Activated CD4-positive, CD25-positive, alpha-beta regulatory T cell treated with anti-CD3 and anti-CD28 coated beads, Interleukin-2, amount 50 U/mL, for 24 hours (primary cell): ENCODE results near the gene AKAP13.
A peak's percentile ranks its signal among the peaks of the same experiment; 100 is the strongest.
"Not testable (repeated sequence)": the region's sequence is repeated elsewhere in the genome, so short reads cannot be mapped to it uniquely, and the experiment has no call there.

ENCODE experiments used
- ATAC-seq, 2 donors: fragments of 150-1000 bp; cut with Tn5 transposase; one replicate each; pipeline ENCODE4 v1.10.0; 2021; ENCODE audit warnings: mild to moderate bottlenecking in 1 of 2, moderate library complexity in 1 of 2

Gene AKAP13, protein sequence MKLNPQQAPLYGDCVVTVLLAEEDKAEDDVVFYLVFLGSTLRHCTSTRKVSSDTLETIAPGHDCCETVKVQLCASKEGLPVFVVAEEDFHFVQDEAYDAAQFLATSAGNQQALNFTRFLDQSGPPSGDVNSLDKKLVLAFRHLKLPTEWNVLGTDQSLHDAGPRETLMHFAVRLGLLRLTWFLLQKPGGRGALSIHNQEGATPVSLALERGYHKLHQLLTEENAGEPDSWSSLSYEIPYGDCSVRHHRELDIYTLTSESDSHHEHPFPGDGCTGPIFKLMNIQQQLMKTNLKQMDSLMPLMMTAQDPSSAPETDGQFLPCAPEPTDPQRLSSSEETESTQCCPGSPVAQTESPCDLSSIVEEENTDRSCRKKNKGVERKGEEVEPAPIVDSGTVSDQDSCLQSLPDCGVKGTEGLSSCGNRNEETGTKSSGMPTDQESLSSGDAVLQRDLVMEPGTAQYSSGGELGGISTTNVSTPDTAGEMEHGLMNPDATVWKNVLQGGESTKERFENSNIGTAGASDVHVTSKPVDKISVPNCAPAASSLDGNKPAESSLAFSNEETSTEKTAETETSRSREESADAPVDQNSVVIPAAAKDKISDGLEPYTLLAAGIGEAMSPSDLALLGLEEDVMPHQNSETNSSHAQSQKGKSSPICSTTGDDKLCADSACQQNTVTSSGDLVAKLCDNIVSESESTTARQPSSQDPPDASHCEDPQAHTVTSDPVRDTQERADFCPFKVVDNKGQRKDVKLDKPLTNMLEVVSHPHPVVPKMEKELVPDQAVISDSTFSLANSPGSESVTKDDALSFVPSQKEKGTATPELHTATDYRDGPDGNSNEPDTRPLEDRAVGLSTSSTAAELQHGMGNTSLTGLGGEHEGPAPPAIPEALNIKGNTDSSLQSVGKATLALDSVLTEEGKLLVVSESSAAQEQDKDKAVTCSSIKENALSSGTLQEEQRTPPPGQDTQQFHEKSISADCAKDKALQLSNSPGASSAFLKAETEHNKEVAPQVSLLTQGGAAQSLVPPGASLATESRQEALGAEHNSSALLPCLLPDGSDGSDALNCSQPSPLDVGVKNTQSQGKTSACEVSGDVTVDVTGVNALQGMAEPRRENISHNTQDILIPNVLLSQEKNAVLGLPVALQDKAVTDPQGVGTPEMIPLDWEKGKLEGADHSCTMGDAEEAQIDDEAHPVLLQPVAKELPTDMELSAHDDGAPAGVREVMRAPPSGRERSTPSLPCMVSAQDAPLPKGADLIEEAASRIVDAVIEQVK (N-terminal part only)

GRCh38 chr15:85380217-85380811 is at the start of gene AKAP13:
TSS of gene AKAP13 (plus strand) at chr15:85380603. CDS start at chr15:85485721, 105,118 bp downstream.
- peak; percentile 89 to 90 for ATAC-seq

DNA sequence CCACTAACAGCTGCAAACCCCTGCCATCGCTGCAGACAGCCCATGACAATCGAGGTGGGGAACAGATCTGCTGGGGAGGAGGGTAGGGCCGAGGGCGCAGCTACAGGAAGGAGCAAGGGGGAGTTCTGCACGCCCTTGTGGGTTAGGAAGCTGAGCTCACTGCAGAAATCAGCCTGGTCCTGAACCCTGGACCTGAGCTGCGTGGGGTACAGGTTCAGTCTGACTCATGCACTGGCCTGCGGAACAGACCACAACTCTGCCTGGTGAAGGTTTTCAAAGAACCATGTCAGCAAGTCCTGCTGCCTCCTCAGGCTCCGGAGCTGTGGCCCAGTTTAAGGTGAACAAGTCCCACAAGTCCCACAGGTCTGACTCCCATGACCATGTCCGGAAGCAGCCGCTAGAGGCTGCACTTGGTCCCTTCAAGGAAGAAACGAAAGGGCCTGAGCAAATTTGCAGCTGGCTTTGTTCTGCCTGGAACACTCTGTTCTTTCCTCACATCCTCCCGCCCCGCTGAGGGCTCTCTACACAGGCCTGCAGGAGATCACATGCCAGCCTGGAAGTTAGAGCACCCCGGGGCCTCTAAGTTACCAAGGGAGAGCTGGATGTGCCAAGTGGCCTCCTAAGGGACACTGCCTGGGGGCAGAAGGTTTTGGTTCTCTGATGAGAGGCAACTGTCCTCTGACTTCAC is 49.4 kb upstream of the AKAP13 start:
- ATAC-seq, result peak; percentile 79 to 84

DNA sequence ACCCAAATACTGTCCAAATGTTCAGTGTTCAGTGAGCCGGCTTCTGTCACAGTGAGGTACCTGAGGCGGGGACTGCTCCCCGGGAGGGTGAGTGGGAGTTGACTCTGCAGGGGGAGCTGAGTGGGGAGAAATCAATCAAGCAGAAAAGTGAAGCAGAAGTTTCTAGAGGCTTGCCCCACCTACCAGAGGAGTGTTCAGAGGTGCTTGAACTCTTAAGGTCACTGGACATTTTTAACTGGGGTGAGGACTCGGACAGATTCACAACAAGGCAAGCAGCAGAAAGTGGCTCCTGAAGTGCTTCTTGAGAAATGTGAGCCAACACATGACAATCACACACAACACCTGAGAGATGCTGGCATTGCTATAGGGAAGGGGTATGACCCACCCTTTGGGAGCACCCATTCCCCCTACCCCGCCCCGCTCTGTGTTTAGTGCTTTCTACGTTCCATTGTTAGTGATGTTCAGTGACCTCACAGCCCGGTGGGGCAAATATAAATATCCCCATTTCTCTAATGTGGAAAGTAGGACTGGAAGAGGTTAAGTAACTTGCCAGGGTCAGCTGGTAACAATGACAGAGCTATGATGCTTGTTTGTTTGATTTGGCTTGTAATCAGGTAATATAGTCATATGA is 48.6 kb upstream of the AKAP13 start:
- no peak for ATAC-seq

- no peak for ATAC-seq
These were observed 47.1 kb upstream of the AKAP13 start for GRCh38 chr15:85333132-85333831.

- ATAC-seq, result no peak
These were observed 46.2 kb upstream of the AKAP13 start for GRCh38 chr15:85334241-85334640.

GRCh38 chr15:85335193-85335942 is 45.0 kb upstream of the AKAP13 start:
- ATAC-seq, result no peak

- no peak for ATAC-seq
These were observed 43.5 kb upstream of the AKAP13 start for GRCh38 chr15:85336880-85337279.

DNA sequence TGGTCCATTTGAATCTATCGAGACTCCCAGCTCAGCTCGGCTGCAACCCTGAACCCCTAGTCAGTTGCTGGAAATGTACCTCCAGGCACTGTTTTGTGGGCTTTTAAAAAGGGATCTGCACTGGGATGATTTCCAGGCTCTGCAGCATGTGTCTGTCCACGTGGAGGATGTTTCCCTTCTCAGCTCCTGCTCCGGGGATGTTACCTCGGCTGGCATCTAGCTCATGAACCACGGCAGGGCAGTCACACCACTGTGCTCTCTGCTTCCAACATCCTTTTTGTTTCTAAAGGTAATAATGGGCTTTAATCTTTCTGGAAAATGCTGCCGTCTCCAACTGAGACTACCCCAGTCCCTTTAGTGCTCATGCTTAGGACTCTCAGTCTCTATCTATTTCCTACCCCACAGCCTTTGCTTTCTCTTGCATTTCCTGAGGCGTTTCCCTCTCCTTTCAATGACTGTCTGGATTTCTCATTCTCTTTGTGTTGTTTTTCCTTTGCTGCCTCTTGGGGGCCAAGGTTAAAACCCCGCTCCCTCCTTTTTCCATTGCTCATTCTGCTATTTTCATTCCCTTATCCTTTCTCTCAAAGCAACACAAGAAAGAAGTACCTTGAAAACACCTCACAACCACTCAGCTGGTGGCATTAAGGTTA is 42.9 kb upstream of the AKAP13 start:
- ATAC-seq, result no peak

DNA sequence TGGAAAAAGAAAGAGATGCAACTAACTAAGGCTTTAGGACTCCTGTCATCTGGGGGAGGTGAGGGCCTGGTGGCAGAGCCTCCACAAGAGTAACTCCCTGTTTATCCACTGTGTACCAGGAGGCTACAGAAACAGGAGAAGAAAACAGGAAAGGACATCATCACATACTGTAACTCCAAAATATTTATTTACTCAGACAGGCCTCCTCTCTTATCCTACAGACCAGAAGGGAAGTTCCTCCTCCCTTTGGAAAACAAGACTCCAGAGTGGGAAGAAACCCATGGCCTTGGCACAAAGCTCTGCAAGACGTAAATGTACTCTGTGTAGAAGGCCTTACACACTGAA is 40.1 kb upstream of the AKAP13 start:
- ATAC-seq, result no peak

GRCh38 chr15:85340852-85341251 is 39.6 kb upstream of the AKAP13 start:
- no peak for ATAC-seq

DNA sequence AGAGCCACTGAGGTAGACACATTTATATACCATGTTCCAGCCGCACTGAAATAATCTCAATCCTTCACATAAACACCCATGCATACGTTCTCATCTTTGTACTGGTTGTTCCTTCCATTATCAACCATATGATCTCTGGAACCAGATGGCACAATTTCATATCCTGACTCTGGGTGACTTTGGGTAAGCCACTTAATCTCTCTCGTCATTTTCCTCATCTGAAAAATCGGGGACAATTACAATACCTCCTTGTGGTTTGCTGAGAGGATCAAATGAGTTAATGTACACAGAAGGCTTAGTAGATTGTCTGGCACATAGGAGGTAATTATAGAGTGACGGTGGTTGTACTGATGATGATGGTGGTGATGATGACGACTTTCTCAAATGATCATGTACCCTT is 38.2 kb upstream of the AKAP13 start:
- not testable (repeated sequence) for ATAC-seq

DNA sequence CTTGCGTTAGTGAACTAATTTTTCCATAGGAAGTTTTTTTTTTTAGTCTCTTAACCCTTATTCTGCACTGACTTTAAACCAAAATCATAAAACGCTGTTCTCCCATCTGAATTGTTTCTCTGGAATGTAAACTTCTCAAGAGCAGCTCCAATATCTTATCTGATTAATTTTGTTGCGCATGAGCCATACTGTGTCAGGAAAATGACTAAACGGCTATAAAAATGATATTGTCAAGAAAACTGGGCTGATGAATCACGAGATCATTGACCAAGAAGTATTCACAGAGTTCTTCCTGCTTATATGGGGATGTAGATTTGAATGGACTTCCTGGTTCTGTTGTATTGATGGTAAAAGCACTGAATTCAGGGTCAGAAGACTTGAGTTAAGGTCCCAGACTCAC is 37.0 kb upstream of the AKAP13 start:
- not testable (repeated sequence) for ATAC-seq

GRCh38 chr15:85344241-85344640 is 36.2 kb upstream of the AKAP13 start:
- ATAC-seq, result not testable (repeated sequence)

DNA sequence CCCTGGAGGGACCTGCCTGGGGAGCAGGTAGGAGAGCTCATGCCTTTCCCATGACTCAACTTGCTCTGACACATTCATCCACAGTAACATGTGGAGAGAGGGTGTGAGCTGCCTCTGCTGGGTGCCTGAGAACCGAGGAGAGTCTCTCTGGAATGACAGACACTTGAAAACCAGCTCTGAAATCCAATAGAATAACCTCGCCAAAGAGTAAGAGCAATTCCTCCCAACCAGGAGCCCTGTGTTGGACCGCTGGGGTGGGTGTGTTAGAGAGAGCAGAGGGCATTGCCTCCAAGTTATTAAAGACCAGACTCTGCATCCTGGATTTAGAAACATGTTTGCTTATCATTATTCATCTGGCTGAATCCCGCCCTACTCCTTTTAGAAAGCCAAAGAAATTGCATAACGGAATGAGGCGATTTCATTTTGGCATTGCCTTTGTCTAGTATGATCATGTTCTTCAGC is 35.7 kb upstream of the AKAP13 start:
- not testable (repeated sequence) for ATAC-seq

DNA sequence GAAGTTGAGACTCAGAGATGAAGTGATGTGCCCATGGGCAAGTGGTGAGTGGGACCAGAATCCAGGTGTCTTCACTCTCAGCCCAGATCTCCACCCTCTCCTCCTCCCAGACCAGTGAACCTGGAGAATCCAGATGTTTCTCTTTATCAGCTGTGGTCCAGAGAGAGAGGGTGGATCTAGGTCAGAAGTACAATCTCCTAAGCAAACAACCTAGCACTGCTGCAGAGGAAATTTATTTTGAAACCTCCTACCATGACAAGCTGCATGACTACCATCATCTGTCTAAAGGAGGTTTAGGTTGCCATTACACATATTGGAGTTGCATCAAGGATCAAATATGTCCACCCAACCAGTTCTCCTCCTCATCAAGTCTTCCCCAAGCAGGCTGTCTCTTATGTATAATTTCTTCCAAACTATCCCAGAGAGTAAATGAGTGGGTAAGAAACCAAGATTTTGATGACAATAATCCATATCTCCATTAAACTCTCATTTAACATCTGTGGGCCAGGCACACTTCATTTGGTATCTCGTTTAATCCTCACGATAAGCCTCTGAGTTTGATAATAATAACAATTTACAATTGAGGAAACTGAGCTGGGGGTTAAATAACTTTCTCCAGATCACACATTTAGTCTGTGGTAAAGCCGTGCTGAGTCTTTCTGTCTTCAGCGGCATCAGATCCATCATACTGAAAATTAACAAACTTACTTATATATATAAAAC is 35.0 kb upstream of the AKAP13 start:
- not testable (repeated sequence) for ATAC-seq

DNA sequence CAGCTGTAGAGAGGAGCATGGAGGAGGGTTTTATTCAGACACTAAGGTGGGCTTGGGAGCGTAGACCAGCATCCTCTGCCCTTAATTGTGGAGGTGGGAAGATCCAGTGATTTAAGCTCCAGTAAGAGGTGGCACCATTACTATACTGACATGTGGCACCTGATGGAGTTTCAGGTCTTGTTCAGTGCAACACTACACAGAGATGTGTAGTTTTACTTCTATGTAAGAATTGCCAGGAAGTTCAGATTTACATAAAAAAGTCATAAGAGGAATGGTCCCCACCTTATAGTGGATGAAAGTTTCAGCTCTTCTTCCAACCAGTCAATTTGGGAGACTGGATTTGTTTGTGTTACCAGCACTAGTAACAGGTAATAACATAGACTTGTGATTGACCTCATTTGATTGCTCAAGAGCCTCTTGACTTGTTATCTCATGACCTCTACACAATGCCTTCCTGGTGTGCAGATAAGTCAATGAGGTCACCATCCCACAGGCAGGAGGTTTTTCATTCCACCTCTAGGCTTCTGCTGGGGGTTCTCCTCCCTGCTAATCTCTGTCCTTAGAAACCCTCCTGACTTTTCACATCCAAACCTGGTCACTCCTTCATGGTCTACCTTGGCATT is 33.8 kb upstream of the AKAP13 start:
- ATAC-seq, result not testable (repeated sequence)

- not testable (repeated sequence) for ATAC-seq
These were observed 32.9 kb upstream of the AKAP13 start for GRCh38 chr15:85347264-85348047.
